ENCODE results near the gene NPR1. TPM values are rescaled to one million over a fixed set of nuclear protein-coding genes. Genes with fewer than 3 reads are reported as not detected.

Gene NPR1
- total RNA-seq: not detected

DNA sequence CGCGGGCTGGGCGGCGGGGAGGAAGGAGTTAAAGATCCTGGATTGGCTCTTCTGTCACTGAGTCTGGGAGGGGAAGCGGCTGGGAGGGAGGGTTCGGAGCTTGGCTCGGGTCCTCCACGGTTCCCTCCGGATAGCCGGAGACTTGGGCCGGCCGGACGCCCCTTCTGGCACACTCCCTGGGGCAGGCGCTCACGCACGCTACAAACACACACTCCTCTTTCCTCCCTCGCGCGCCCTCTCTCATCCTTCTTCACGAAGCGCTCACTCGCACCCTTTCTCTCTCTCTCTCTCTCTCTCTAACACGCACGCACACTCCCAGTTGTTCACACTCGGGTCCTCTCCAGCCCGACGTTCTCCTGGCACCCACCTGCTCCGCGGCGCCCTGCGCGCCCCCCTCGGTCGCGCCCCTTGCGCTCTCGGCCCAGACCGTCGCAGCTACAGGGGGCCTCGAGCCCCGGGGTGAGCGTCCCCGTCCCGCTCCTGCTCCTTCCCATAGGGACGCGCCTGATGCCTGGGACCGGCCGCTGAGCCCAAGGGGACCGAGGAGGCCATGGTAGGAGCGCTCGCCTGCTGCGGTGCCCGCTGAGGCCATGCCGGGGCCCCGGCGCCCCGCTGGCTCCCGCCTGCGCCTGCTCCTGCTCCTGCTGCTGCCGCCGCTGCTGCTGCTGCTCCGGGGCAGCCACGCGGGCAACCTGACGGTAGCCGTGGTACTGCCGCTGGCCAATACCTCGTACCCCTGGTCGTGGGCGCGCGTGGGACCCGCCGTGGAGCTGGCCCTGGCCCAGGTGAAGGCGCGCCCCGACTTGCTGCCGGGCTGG lies at the start of gene NPR1:
Gene NPR1 (plus strand): TSS at position 170 of the 818 bp plus-strand sequence. CDS start 421 bp downstream, at position 591.
- CTCF ChIA-PET: interaction anchor here (1.0 to 3.3 kb wide), 10 partner anchors 7 to 307 kb away, joined by 3 to 10 read pairs (median 4); partner anchors contain the start of genes CREB3L4 and RAB13
- POLR2A ChIA-PET: interaction anchor here (0.6 kb wide), 1 partner anchor 49 kb away, joined by 10 read pairs; no protein-coding TSS in a partner anchor

GRCh38 chr1:153629343-153629665 lies 49.2 kb upstream of the NPR1 start:
- CTCF ChIA-PET: interaction anchor here (1.4 kb wide), 1 partner anchor 118 kb away, joined by 4 read pairs; no protein-coding TSS in a partner anchor
- POLR2A ChIA-PET: interaction anchor here (0.6 kb wide), 1 partner anchor 106 kb away, joined by 3 read pairs; no protein-coding TSS in a partner anchor

GRCh38 chr1:153629971-153630370 lies 48.5 kb upstream of the NPR1 start:
- CTCF ChIA-PET: interaction anchor here (0.6 to 1.4 kb wide), 2 partner anchors 119 to 134 kb away, joined by 3 to 4 read pairs; no protein-coding TSS in a partner anchor
- POLR2A ChIA-PET: no interaction called here

DNA sequence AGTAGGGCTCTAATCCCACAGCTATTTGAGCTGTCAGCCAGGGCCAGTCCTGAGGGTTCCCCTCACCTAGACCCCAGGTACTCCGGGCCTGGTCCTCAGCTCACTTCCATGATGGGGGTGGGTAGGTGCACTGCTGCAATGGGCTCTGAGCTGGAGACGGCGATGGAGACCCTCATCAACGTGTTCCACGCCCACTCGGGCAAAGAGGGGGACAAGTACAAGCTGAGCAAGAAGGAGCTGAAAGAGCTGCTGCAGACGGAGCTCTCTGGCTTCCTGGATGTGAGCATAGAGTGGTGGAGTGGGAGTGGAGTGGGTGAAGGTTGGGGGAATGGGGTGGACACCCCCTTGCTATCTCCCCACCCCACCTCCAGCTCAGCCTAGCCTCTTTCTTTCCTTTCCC lies 48.1 kb upstream of the NPR1 start:
- POLR2A ChIA-PET: no interaction called here
- CTCF ChIA-PET: interaction anchor here (0.6 to 1.4 kb wide), 2 partner anchors 120 to 133 kb away, joined by 3 to 4 read pairs; no protein-coding TSS in a partner anchor

DNA sequence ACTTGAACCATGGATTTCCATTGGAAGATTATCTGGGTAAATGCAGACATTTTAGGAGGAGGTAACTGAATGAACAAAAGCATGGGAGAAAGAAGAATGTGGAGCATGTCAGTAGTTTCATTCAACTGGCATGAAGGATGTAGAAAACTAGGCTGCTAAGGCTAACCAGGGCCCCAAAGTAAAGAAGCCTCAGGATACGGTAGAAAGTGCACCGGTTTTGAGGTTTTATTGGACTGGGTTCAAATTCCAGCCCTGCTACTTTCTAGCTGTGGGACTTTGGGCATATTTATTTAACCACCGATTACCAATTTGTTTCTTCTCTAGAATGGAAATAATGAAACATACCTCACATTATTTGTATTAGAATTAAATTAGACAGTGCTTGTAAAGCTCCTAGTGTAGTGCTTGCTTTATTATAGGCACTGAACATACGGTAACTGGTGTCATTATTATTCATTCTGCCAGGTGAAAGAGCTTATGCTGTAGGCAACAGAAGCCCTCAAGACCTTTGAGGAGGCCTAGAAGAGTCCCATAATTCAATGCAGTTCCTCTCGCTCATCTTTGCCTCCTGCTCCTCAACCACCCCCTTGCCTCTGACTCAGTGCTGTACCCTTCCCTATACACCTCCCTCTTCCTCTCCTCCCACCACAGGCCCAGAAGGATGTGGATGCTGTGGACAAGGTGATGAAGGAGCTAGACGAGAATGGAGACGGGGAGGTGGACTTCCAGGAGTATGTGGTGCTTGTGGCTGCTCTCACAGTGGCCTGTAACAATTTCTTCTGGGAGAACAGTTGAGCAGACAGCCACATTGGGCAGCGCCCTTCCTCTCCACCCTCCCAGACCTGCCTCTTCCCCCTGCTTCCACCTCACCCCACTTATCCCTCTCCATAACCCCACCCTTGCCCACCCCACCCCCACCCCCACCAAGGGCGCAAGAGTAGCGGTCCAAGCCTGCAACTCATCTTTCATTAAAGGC lies 47.2 kb upstream of the NPR1 start:
- CTCF ChIA-PET: interaction anchor here (0.6 kb wide), 1 partner anchor 1786 kb away, joined by 3 read pairs; no protein-coding TSS in a partner anchor
- POLR2A ChIA-PET: no interaction called here

- CTCF ChIA-PET: interaction anchor here (1.0 to 2.5 kb wide), 7 partner anchors 10 to 122 kb away, joined by 4 to 15 read pairs (median 8); partner anchors contain the start of gene S100A6
- POLR2A ChIA-PET: interaction anchor here (0.5 to 2.7 kb wide), 17 partner anchors 13 to 357 kb away, joined by 3 to 20 read pairs (median 6); partner anchors contain the start of genes ILF2, RPS27, S100A14 and S100A2
Measured at GRCh38 chr1:153633161-153633753, 45.2 kb upstream of the NPR1 start.

DNA sequence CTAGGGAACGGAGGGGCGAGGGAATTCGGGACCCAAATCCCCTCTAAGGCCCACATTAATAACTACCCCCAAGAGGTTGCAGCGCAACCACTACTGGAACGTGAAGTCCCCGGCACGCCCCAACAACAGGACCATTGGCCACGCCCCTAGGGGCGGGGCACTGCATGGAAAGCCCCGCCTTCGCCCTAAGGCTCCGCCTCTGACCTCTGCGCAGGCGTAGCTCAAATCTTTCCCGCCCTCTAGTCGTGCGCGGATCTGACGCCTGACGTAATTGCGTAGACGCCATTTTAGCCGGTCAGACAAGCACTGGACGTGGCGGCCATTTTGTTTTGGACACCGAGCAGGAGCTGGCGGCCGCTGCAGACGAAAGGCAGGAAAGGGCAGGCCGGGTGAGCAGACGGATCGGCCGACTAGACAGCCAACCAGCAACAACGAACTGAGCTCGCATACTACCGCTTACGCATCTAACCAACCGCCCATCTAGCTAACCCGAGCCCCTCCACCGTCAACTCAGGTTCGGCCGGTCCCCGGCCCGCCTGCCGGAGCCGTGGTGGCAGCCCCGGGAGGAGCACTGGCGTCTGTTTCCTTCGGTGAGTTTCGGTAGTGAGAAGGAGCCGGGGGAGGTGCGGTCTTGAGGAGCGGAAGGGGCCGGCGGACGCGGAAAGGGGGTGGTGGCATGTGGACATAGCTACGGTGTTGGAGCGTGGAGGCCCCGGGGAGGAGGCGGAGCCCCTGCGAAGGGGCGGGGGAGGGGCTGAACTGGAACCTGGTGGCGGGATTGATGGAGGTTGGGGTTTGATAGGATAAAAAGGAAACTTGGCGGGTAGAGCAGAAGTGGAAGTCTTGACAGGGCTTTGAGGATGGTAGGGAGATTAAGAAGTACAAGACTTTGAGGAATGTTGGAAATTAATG lies 44.5 kb upstream of the NPR1 start, which contains the start of gene CHTOP:
Gene CHTOP (plus strand): TSS at position 313 of the 912 bp plus-strand sequence. CDS start 2,523 bp downstream, outside the sequence.
- ChIA-PET POLR2A (interaction anchor here (0.5 to 2.7 kb wide), 23 partner anchors 13 to 356 kb away, joined by 3 to 20 read pairs (median 5); partner anchors contain the start of genes ILF2, RPS27, S100A14 and S100A2), CTCF (interaction anchor here (1.0 to 2.7 kb wide), 11 partner anchors 8 to 123 kb away, joined by 3 to 15 read pairs (median 7); partner anchors contain the start of genes ILF2 and S100A6)

GRCh38 chr1:153635872-153636271 lies 42.6 kb upstream of the NPR1 start:
- POLR2A ChIA-PET: interaction anchor here (0.8 to 2.7 kb wide), 7 partner anchors 12 to 104 kb away, joined by 3 to 20 read pairs (median 10); partner anchors contain the start of gene S100A4
- CTCF ChIA-PET: interaction anchor here (0.7 to 2.7 kb wide), 8 partner anchors 9 to 200 kb away, joined by 3 to 15 read pairs (median 6); no protein-coding TSS in a partner anchor

- ChIA-PET CTCF (interaction anchor here (0.7 to 2.7 kb wide), 5 partner anchors 70 to 200 kb away, joined by 3 to 8 read pairs (median 4); no protein-coding TSS in a partner anchor), POLR2A (no interaction called here)
Measured at GRCh38 chr1:153636312-153636711, 42.2 kb upstream of the NPR1 start.

- CTCF ChIA-PET: interaction anchor here (1.9 kb wide), 1 partner anchor 34 kb away, joined by 6 read pairs; no protein-coding TSS in a partner anchor
- POLR2A ChIA-PET: no interaction called here
Measured at GRCh38 chr1:153638261-153638660, 40.2 kb upstream of the NPR1 start.

DNA sequence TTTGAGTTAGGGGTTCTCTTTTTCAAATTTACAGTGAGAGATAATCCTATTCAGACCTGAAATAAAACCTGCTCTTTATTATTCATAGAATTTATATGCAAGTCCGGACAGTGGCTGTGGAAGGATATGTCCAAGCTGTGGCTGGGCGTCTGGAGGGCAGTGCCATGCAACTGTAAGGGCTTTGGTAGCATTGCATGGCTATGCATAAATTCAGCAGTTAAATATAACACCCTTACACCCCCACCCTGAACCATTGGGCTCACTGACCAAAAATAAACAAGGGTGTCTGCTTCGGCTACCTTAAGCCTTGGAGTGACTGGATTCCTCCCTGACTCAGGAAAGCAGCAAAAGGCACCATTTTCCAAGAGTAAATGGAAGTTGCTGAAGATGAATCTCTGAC lies 39.2 kb upstream of the NPR1 start:
- POLR2A ChIA-PET: interaction anchor here (0.8 to 1.3 kb wide), 2 partner anchors 9 to 29 kb away, joined by 3 to 4 read pairs; no protein-coding TSS in a partner anchor
- CTCF ChIA-PET: interaction anchor here (0.7 to 1.9 kb wide), 3 partner anchors 24 to 128 kb away, joined by 3 to 6 read pairs (median 3); no protein-coding TSS in a partner anchor

- ChIA-PET POLR2A (interaction anchor here (0.6 to 0.7 kb wide), 2 partner anchors 77 to 306 kb away, joined by 3 to 8 read pairs; partner anchors contain the start of gene DENND4B), CTCF (interaction anchor here (0.6 to 1.2 kb wide), 3 partner anchors 43 to 129 kb away, joined by 3 read pairs; no protein-coding TSS in a partner anchor)
Measured at GRCh38 chr1:153640213-153640612, 38.3 kb upstream of the NPR1 start.

DNA sequence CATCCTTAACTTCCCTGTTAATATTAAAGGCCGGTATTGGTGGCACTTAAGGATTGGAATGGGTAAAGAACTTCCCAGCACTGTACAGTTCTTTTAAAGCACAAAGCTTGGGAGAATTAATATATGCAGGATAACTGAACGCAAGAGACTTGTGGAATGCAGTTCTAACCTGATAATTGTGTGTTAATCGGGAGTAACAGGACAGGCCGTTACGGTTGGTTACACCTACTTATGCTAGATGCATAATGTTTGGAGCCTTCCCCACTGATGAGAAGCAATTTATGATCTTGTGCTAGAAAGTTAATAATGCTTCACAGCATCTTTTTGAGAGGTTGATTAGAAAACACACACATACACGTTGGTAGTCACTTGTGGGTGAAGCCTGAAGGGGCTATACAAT lies 37.6 kb upstream of the NPR1 start:
- ChIA-PET POLR2A (interaction anchor here (0.6 kb wide), 1 partner anchor 31 kb away, joined by 4 read pairs; no protein-coding TSS in a partner anchor), CTCF (no interaction called here)

- CTCF ChIA-PET: interaction anchor here (1.1 kb wide), 1 partner anchor 134 kb away, joined by 3 read pairs; no protein-coding TSS in a partner anchor
- POLR2A ChIA-PET: no interaction called here
Measured at GRCh38 chr1:153642161-153642560, 36.3 kb upstream of the NPR1 start.

DNA sequence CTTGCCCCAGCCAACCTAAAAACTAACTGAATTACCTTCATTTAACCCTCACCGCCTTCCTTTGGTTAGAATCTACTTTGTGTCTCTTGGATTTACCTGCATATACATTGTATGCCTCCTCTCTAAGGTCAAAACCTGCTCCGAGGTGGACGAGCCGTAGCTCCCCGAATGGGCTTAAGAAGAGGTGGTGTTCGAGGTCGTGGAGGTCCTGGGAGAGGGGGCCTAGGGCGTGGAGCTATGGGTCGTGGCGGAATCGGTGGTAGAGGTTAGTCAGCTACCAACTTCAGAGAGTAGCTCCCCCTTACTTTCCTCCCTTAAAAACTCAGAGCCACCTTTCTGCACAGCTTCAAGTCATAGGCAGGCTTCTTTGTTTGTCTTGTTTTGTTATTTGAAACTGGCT lies 35.4 kb upstream of the NPR1 start:
- ChIA-PET POLR2A (no interaction called here), CTCF (interaction anchor here (1.1 to 3.0 kb wide), 2 partner anchors 9 to 135 kb away, joined by 3 to 11 read pairs; partner anchors contain the start of gene CHTOP)

- CTCF ChIA-PET: interaction anchor here (1.0 to 3.0 kb wide), 3 partner anchors 9 to 142 kb away, joined by 3 to 11 read pairs (median 3); partner anchors contain the start of gene CHTOP
- POLR2A ChIA-PET: no interaction called here
Measured at GRCh38 chr1:153643816-153644215, 34.7 kb upstream of the NPR1 start.

Data from activated CD8-positive, alpha-beta memory T cell treated with anti-CD3 and anti-CD28 coated beads for 36 hours (primary cell).